ENCODE results near the gene NKX6-2.

NKX6-2 gene

GRCh38 chr10:132738454-132739224, 47.3 kb downstream of the NKX6-2 start:
- DNase-seq (ENCODE audit: low read depth in 2 of 2): no peak

DNA sequence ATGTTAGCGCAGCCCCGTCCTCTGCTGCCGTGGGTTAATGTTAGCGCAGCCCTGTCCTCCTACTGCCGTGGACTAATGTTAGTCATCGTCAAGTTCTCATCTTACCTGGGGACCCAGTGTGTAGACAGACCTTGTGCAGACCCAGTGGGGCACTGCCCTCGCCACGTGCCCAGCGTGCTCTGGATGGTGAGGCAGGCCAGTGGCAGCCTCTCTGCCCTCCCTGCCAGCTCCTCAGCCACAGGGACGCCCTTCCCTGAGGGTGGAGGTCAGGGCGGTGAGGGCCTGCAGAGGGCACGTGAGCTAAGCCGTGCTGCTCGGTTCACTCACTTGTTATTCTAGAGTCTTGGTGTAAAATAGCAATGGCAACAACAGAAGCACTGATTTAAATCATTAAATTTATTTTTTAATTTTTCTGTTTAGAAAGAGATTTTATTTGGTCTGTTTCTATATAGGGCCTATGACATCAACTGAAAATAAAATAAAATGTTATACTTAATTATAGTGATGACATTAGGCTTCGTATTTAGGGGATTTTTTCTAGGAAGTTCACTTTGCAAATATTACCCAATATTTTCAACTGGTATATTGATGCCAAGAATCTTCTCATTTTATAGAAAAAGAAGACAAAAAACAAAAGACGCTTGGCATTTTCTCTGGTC, 48.4 kb downstream of the NKX6-2 start:
- DNase-seq (ENCODE audit: low read depth in 2 of 2): no peak

GRCh38 chr10:132735923-132736391, 50.0 kb downstream of the NKX6-2 start:
- DNase-seq (ENCODE audit: low read depth in 2 of 2): no peak

GRCh38 chr10:132735341-132735775, 50.6 kb downstream of the NKX6-2 start:
- DNase-seq (ENCODE audit: low read depth in 2 of 2): no peak

DNA sequence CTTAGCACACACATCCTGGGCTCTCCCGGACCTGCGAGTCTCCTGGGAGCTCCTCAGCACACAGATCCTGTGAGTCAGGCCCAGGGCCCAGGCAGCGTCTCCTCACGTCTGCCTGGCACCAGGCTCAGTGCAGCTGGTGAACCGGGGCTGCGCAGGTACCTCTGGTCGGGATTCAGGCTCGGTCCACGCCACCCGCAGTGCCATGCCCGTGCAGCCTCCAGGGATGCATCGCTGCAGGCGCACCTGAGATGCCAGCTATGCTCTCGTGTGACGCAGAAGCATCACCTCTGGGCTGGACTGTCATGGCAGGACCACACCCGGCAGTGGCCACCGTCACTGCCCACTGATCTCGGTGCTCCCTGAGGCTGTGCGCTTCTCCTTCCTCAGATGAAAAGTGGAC, 52.0 kb downstream of the NKX6-2 start:
- DNase-seq (ENCODE audit: low read depth in 2 of 2): no peak

All from activated CD8-positive, alpha-beta memory T cell treated with anti-CD3 and anti-CD28 coated beads for 4 hours (primary cell).